H9 (cell line): Measurements from ENCODE around the gene PXYLP1. TPM values are rescaled to one million over a fixed set of nuclear protein-coding genes. Genes with fewer than 3 reads are reported as not detected.

Source experiments
- DNase-seq: peaks from one replicate; pipeline ENCODE4 v3.0.0-alpha.2; 2017
- H2AFZ ChIP-seq: one replicate; pipeline ENCODE4 v1.6.1; 2013; ENCODE audit warnings: mild to moderate bottlenecking, low read length, control low read depth, moderate library complexity
- H2AK5ac ChIP-seq: 2 replicates; pipeline ENCODE4 v1.6.1; 2013; ENCODE audit warnings: low read length, control low read depth, mixed read lengths; ENCODE audit not compliant: insufficient read length
- H2BK120ac ChIP-seq: one replicate; pipeline ENCODE4 v1.6.1; 2013; ENCODE audit warnings: low read depth, mild to moderate bottlenecking, low read length, control low read depth, inconsistent platforms; ENCODE audit not compliant: poor library complexity, severe bottlenecking
- H2BK12ac ChIP-seq: 2 replicates; pipeline ENCODE4 v1.6.1; 2013; ENCODE audit warnings: low read length, control low read depth, mixed read lengths, low read depth; ENCODE audit not compliant: insufficient read length
- H2BK15ac ChIP-seq: 2 replicates; pipeline ENCODE4 v1.6.1; 2013; ENCODE audit warnings: low read depth, low read length, control low read depth
- H2BK20ac ChIP-seq: one replicate; pipeline ENCODE4 v1.6.1; 2013; ENCODE audit warnings: low read depth, mild to moderate bottlenecking, low read length, control low read depth, inconsistent platforms; ENCODE audit not compliant: poor library complexity, severe bottlenecking
- H2BK5ac ChIP-seq: 2 replicates; pipeline ENCODE4 v1.6.1; 2013; ENCODE audit warnings: low read length, control low read depth, mixed read lengths; ENCODE audit not compliant: insufficient read length
- H3K14ac ChIP-seq: 2 replicates; pipeline ENCODE4 v1.6.1; 2013; ENCODE audit warnings: low read length, control low read depth; ENCODE audit not compliant: insufficient read depth
- H3K18ac ChIP-seq: 2 replicates; pipeline ENCODE4 v1.6.1; 2013; ENCODE audit warnings: low read depth, mild to moderate bottlenecking, mixed read lengths, low read length, control low read depth; ENCODE audit not compliant: insufficient read length
- H3K23ac ChIP-seq: 2 replicates; pipeline ENCODE4 v1.6.1; 2013; ENCODE audit warnings: low read length, control low read depth, mixed read lengths, low read depth; ENCODE audit not compliant: insufficient read length
- H3K23me2 ChIP-seq: 2 replicates; pipeline ENCODE4 v1.6.1; 2013; ENCODE audit warnings: low read depth, mild to moderate bottlenecking, mixed read lengths, low read length, control low read depth; ENCODE audit not compliant: insufficient read length, poor library complexity, severe bottlenecking
- H3K27ac ChIP-seq: 2 replicates; pipeline ENCODE4 v1.5.1; 2013; ENCODE audit warnings: low read length, control low read depth, mixed read lengths, low read depth; ENCODE audit not compliant: insufficient read length
- H3K27me3 ChIP-seq: 2 replicates; pipeline ENCODE4 v1.6.1; 2013; ENCODE audit warnings: low read length, control low read depth, inconsistent platforms; ENCODE audit not compliant: insufficient read depth
- H3K4ac ChIP-seq: 2 replicates; pipeline ENCODE4 v1.6.1; 2013; ENCODE audit warnings: low read depth, mild to moderate bottlenecking, control low read depth, inconsistent platforms, low read length, moderate library complexity
- H3K4me1 ChIP-seq: 2 replicates; pipeline ENCODE4 v1.6.1; 2013; ENCODE audit warnings: low read length, control low read depth, inconsistent platforms; ENCODE audit not compliant: insufficient read depth
- H3K4me2 ChIP-seq: 2 replicates; pipeline ENCODE4 v1.6.1; 2013; ENCODE audit warnings: low read length, control low read depth, mixed read lengths; ENCODE audit not compliant: insufficient read length, insufficient read depth
- H3K56ac ChIP-seq: 2 replicates; pipeline ENCODE4 v1.6.1; 2013; ENCODE audit warnings: low read depth, mild to moderate bottlenecking, mixed read lengths, low read length, control low read depth; ENCODE audit not compliant: insufficient read length
- H3K79me1 ChIP-seq: 2 replicates; pipeline ENCODE4 v1.6.1; 2013; ENCODE audit warnings: low read depth, mild to moderate bottlenecking, moderate library complexity, low read length, control low read depth, inconsistent platforms; ENCODE audit not compliant: insufficient read depth, poor library complexity, severe bottlenecking
- H3K79me2 ChIP-seq: 2 replicates; pipeline ENCODE4 v1.6.1; 2013; ENCODE audit warnings: low read length, control low read depth, inconsistent platforms; ENCODE audit not compliant: insufficient read depth
- H3K9ac ChIP-seq: 2 replicates; pipeline ENCODE4 v1.6.1; 2013; ENCODE audit warnings: low read length, control low read depth, mixed read lengths; ENCODE audit not compliant: insufficient read length; ENCODE audit errors: extremely low read depth
- H3K9me3 ChIP-seq: one replicate; pipeline ENCODE4 v1.6.1; 2013; ENCODE audit warnings: low read depth, low read length, inconsistent platforms; ENCODE audit not compliant: control insufficient read depth
- H3T11ph ChIP-seq: one replicate; pipeline ENCODE4 v1.6.1; 2013; ENCODE audit warnings: mild to moderate bottlenecking, low read length, control low read depth, inconsistent platforms
- H4K20me1 ChIP-seq: one replicate; pipeline ENCODE4 v1.6.1; 2013; ENCODE audit not compliant: control insufficient read depth, insufficient read length, insufficient read depth
- H4K5ac ChIP-seq: 2 replicates; pipeline ENCODE4 v1.6.1; 2013; ENCODE audit warnings: low read depth, mild to moderate bottlenecking, mixed read lengths, low read length, control low read depth; ENCODE audit not compliant: insufficient read length
- H4K8ac ChIP-seq: replicated peaks from 2 replicates; pipeline ENCODE4 v1.6.1; 2013; ENCODE audit warnings: low read length, control low read depth, mixed read lengths, low read depth; ENCODE audit not compliant: insufficient read length
- H4K91ac ChIP-seq: 2 replicates; pipeline ENCODE4 v1.6.1; 2013; ENCODE audit warnings: low read depth, mild to moderate bottlenecking, moderate library complexity, mixed read lengths, low read length, control low read depth; ENCODE audit not compliant: insufficient read length
- H3K27ac Mint-ChIP-seq, 3 experiments: 2 replicates in 2 of 3; 3 replicates in 1 of 3; pipeline ENCODE4 v1.8.0; 2020 to 2021; ENCODE audit warnings: mixed read lengths in 3 of 3, mild to moderate bottlenecking in 1 of 3, moderate library complexity in 1 of 3
- H3K27me3 Mint-ChIP-seq: 2 replicates; pipeline ENCODE4 v1.8.0; 2021; ENCODE audit warnings: low read depth, mild to moderate bottlenecking, moderate library complexity, mixed read lengths
- H3K36me3 Mint-ChIP-seq, 3 experiments: 2 replicates in 2 of 3; 3 replicates in 1 of 3; pipeline ENCODE4 v1.8.0; 2020 to 2021; ENCODE audit warnings: low read depth in 3 of 3, mixed read lengths in 3 of 3; ENCODE audit not compliant: insufficient read depth in 1 of 3
- H3K4me1 Mint-ChIP-seq, 2 experiments: 2 replicates each; pipeline ENCODE4 v1.8.0; 2020; ENCODE audit warnings: mixed read lengths in 2 of 2
- H3K4me3 Mint-ChIP-seq, 2 experiments: 2 replicates in 1 of 2; 3 replicates in 1 of 2; pipeline ENCODE4 v1.8.0; 2020 to 2021; ENCODE audit warnings: mild to moderate bottlenecking in 2 of 2, mixed read lengths in 2 of 2, moderate library complexity in 1 of 2
- H3K9me3 Mint-ChIP-seq, 2 experiments: 2 replicates in 1 of 2; 3 replicates in 1 of 2; pipeline ENCODE4 v1.8.0; 2020; ENCODE audit warnings: mild to moderate bottlenecking in 2 of 2, mixed read lengths in 2 of 2, moderate library complexity in 1 of 2
- CTCF ChIP-seq: fragments of 200-600 bp; sonication (generic); conservative IDR thresholded peaks from 3 replicates; pipeline ENCODE4 v1.8.0; 2021; ENCODE audit warnings: antibody characterized with exemption, mild to moderate bottlenecking
- WGBS: extraction: QIAGEN DNeasy Blood & Tissue Kit; methylation state at CpG from one replicate; pipeline ENCODE4 v1.1.7; 2013; ENCODE audit warnings: missing lambda C conversion rate, low lambda C conversion rate, mixed read lengths; ENCODE audit not compliant: insufficient read length; ENCODE audit errors: extremely low coverage; 5-methylcytosine and 5-hydroxymethylcytosine counted together
- total RNA-seq: library from RNA; stranded (reverse); gene quantifications from 2 replicates; pipeline ENCODE4 v1.2.1, GENCODE V29; 2021

The PXYLP1 gene
- total RNA-seq, 1 experiment from 2014 or later = 17.9 TPM

- no peak overlapping the region for H3K4ac ChIP-seq
- H2AFZ ChIP-seq = no peak overlapping the region
- DNase-seq = no peak
- no peak for TF ChIP-seq CTCF
- H3K18ac ChIP-seq = no peak overlapping the region
- no peak overlapping the region for H4K5ac ChIP-seq
- H3K4me1 ChIP-seq = no peaks in the 10 kb centered on the region
- Mint-ChIP-seq H3K27me3 (no peaks in the 10 kb centered on the region; the same call in 1 of the 2 replicates), H3K9me3 (no peaks in the 10 kb centered on the region), H3K27ac (no peak overlapping the region), H3K4me3 (no peak overlapping the region), H3K4me1 (peaks cover 0 to 2% of the 10 kb centered on the region in 2 experiments; a peak in 1 of 4 replicates), H3K36me3 (peaks cover 5 to 7% (median 6%) of the 10 kb centered on the region in 3 experiments; a peak in 6 of 7 replicates)
- H3K14ac ChIP-seq = no peak overlapping the region; the same call in 1 of the 2 replicates
- H4K8ac ChIP-seq = no peak overlapping the region
- no peaks in the 10 kb centered on the region for H3K79me2 ChIP-seq
- no peaks in the 10 kb centered on the region for H3K23me2 ChIP-seq
- H2BK15ac ChIP-seq = no peak overlapping the region
- H2BK12ac ChIP-seq = no peak overlapping the region
- no peak overlapping the region for H3K27ac ChIP-seq
- no peaks in the 10 kb centered on the region for H3K27me3 ChIP-seq
- no peak overlapping the region for H2AK5ac ChIP-seq
- no peak overlapping the region for H2BK120ac ChIP-seq
- no peak overlapping the region for H3K56ac ChIP-seq
- H3K9me3 ChIP-seq = no peaks in the 10 kb centered on the region
- no CpG with 5 or more reads among the region's 9 CpGs for WGBS
- no peak overlapping the region for H3K9ac ChIP-seq
- no peak overlapping the region for H4K91ac ChIP-seq
- H3T11ph ChIP-seq = no peak overlapping the region
- no peak overlapping the region for H3K4me2 ChIP-seq
- no peaks in the 10 kb centered on the region for H3K79me1 ChIP-seq
- no peak overlapping the region for H2BK5ac ChIP-seq
- no peak overlapping the region for H3K23ac ChIP-seq
- H4K20me1 ChIP-seq = no peaks in the 10 kb centered on the region
- H2BK20ac ChIP-seq = no peak overlapping the region
These were observed 34.6 kb downstream of the PXYLP1 start for GRCh38 chr3:141266186-141266585.
